ENCODE data around the gene KRT77.

- TF ChIP-seq CTCF (IDR thresholded peaks at IDR 0.05) (no peak), POLR2AphosphoS5 (IDR thresholded peaks at IDR 0.05) (no peak), POLR2A (IDR thresholded peaks at IDR 0.05) (no peak)
Measured at GRCh38 chr12:52690351-52691075, 12.8 kb downstream of the KRT77 start.

Data from gastroesophageal sphincter (tissue), 3 donors.